ENCODE data around the gene TRUB1.
"Not testable (repeated sequence)": the region's sequence is repeated elsewhere in the genome, so short reads cannot be mapped to it uniquely, and the experiment has no call there.

Gene TRUB1

GRCh38 chr10:114931072-114931679 is 6.8 kb upstream of the TRUB1 start:
- TF ChIP-seq, protein P1, sequence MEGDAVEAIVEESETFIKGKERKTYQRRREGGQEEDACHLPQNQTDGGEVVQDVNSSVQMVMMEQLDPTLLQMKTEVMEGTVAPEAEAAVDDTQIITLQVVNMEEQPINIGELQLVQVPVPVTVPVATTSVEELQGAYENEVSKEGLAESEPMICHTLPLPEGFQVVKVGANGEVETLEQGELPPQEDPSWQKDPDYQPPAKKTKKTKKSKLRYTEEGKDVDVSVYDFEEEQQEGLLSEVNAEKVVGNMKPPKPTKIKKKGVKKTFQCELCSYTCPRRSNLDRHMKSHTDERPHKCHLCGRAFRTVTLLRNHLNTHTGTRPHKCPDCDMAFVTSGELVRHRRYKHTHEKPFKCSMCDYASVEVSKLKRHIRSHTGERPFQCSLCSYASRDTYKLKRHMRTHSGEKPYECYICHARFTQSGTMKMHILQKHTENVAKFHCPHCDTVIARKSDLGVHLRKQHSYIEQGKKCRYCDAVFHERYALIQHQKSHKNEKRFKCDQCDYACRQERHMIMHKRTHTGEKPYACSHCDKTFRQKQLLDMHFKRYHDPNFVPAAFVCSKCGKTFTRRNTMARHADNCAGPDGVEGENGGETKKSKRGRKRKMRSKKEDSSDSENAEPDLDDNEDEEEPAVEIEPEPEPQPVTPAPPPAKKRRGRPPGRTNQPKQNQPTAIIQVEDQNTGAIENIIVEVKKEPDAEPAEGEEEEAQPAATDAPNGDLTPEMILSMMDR (IDR thresholded peaks at IDR 0.05; ENCODE audit: control extremely low read depth, extremely low read depth, low read depth, missing control alignments) = no peak
- CTCF ChIA-PET = interaction anchor here (1.0 kb wide), 1 partner anchor 36 kb away, joined by 3 read pairs; no protein-coding TSS in a partner anchor
- DNase-seq (ENCODE audit: extremely low spot score) = no peak
- POLR2A ChIA-PET = no interaction called here

GRCh38 chr10:114932225-114932624 is 5.8 kb upstream of the TRUB1 start:
- ChIA-PET CTCF (interaction anchor here (0.9 to 1.3 kb wide), 3 partner anchors 9 to 53 kb away, joined by 3 read pairs; no protein-coding TSS in a partner anchor), POLR2A (no interaction called here)
- TF ChIP-seq, protein P1 (IDR thresholded peaks at IDR 0.05; ENCODE audit: control extremely low read depth, extremely low read depth, low read depth, missing control alignments) = no peak
- DNase-seq (ENCODE audit: extremely low spot score) = no peak

DNA sequence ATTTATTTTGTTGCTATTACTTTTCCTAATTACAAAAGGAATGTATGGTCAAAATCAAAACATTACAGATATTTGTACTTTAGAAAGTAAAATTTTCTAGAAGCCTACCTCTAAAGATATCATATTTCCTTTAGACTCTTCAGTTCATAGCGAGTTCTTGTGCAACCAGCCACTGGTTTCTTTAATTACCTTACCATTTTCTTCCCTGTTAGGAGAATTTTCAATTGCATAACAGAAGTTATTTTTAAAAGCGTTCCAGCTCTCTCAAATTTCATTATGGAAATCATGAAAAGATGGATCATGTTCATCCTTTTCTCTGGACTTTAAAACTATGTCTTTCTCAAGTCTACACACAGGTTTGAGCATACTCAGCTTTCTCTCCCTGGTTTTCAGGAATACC is 5.0 kb upstream of the TRUB1 start:
- TF ChIP-seq, protein P1 (IDR thresholded peaks at IDR 0.05; ENCODE audit: control extremely low read depth, extremely low read depth, low read depth, missing control alignments) = no peak
- ChIA-PET POLR2A (no interaction called here), CTCF (interaction anchor here (0.8 to 1.6 kb wide), 7 partner anchors 10 to 110 kb away, joined by 3 to 7 read pairs (median 3); no protein-coding TSS in a partner anchor)
- DNase-seq (ENCODE audit: extremely low spot score) = no peak

- TF ChIP-seq, protein P1 (IDR thresholded peaks at IDR 0.05; ENCODE audit: control extremely low read depth, extremely low read depth, low read depth, missing control alignments) = no peak
- POLR2A ChIA-PET = no interaction called here
- CTCF ChIA-PET = interaction anchor here (0.8 to 1.6 kb wide), 5 partner anchors 12 to 111 kb away, joined by 3 to 7 read pairs (median 3); no protein-coding TSS in a partner anchor
- no peak for DNase-seq (ENCODE audit: extremely low spot score)
Measured at GRCh38 chr10:114933588-114933987, 4.4 kb upstream of the TRUB1 start.

DNA sequence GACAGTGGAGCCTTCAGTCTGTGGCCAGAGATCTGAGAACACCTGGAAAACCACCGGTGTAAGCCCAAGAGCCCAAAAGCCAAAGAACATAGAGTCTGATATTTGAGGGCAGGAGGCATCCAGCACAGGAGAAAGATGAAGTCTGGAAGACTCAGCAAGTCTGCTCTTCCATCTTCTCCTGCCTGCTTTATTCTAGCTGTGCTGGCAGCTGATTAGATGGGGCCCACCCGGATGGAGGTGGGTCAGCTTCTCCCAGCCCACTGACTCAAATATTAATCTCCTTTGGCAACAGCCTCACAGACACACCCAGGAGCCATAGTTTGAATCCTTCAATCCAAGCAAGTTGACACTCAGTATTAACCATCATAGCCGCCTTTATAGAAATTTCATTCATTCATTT is 4.0 kb upstream of the TRUB1 start:
- DNase-seq (ENCODE audit: extremely low spot score); POLR2A ChIA-PET: not testable (repeated sequence)
- CTCF ChIA-PET = interaction anchor here (1.3 to 1.6 kb wide), 3 partner anchors 20 to 111 kb away, joined by 3 to 7 read pairs (median 3); no protein-coding TSS in a partner anchor

GRCh38 chr10:114938856-114939193 is 830 bp downstream of the TRUB1 start:
- CTCF ChIA-PET = interaction anchor here (1.0 to 2.0 kb wide), 3 partner anchors 23 to 117 kb away, joined by 3 to 6 read pairs (median 5); partner anchors contain the start of gene FHIP2A
- TF ChIP-seq, protein P1 (IDR thresholded peaks at IDR 0.05; ENCODE audit: control extremely low read depth, extremely low read depth, low read depth, missing control alignments) = no peak
- POLR2A ChIA-PET = no interaction called here
- DNase-seq (ENCODE audit: extremely low spot score) = no peak

DNA sequence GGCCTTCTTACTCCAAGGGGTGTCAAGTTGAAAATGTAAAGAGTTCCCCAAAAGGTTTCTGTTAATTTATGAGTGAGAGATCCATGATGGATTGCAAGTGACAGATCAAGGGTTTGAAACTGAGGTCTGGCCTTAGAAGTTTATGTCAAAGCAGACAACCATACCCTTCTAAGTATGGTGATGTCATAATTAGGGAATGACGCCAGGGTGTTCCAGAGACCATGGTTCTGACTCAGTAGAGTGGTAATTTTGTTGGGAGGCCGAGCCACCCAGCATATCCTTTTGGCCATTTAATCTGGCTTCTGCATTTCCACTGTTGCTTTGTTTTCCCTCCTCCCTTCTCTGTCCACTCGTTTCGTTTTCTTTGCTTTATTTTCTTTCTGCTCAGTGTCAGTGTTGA is 2.7 kb downstream of the TRUB1 start:
- CTCF ChIA-PET = no interaction called here
- POLR2A ChIA-PET = no interaction called here
- TF ChIP-seq, protein P1 (IDR thresholded peaks at IDR 0.05; ENCODE audit: control extremely low read depth, extremely low read depth, low read depth, missing control alignments) = no peak
- no peak for DNase-seq (ENCODE audit: extremely low spot score)
